22Rv1 (cell line): ENCODE results near the gene ADAMTS2.

Source experiments
- H3K27ac ChIP-seq: fragments of 450-650 bp; 2 replicates; pipeline ENCODE4 v1.5.1; 2017
- ZFX ChIP-seq: fragments of 450-650 bp; IDR thresholded peaks from 2 replicates; pipeline ENCODE4 v1.6.1; 2017; ENCODE audit warnings: antibody characterized with exemption, borderline replicate concordance
- TF ChIP-seq, protein P1 (sequence below): fragments of 450-650 bp; IDR thresholded peaks from 2 replicates; pipeline ENCODE4 v1.5.1; 2017; ENCODE audit warnings: mild to moderate bottlenecking

Gene ADAMTS2

DNA sequence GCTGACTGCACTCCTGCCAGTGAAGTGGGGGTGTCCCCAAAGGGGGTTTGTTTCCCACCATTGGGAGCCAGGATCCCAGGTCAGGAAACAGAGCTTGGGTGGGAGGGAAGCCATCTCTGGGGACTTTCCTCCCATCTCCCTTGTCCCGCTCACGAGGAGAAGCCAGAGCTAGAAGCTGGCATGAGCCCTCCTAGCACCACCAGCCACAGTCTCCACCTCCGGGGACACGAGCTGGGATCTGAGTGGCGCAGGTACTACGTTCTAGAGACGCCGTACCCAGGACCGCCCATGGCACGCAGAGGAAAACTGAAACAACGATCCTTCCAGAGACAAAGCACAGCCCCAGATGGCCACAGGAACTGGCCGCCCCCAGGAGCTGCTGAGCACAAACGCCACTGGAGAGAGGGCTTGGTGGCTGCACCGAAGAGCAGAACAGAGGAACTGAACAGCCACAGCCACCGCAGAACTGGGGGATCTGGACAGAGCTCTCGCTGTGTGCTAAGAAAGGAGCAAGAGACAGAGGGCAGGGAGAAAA is 29.8 kb downstream of the ADAMTS2 start:
- TF ChIP-seq, protein P1, sequence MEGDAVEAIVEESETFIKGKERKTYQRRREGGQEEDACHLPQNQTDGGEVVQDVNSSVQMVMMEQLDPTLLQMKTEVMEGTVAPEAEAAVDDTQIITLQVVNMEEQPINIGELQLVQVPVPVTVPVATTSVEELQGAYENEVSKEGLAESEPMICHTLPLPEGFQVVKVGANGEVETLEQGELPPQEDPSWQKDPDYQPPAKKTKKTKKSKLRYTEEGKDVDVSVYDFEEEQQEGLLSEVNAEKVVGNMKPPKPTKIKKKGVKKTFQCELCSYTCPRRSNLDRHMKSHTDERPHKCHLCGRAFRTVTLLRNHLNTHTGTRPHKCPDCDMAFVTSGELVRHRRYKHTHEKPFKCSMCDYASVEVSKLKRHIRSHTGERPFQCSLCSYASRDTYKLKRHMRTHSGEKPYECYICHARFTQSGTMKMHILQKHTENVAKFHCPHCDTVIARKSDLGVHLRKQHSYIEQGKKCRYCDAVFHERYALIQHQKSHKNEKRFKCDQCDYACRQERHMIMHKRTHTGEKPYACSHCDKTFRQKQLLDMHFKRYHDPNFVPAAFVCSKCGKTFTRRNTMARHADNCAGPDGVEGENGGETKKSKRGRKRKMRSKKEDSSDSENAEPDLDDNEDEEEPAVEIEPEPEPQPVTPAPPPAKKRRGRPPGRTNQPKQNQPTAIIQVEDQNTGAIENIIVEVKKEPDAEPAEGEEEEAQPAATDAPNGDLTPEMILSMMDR, result no peak
- no peak for TF ChIP-seq ZFX
- no peak overlapping the region for H3K27ac ChIP-seq

DNA sequence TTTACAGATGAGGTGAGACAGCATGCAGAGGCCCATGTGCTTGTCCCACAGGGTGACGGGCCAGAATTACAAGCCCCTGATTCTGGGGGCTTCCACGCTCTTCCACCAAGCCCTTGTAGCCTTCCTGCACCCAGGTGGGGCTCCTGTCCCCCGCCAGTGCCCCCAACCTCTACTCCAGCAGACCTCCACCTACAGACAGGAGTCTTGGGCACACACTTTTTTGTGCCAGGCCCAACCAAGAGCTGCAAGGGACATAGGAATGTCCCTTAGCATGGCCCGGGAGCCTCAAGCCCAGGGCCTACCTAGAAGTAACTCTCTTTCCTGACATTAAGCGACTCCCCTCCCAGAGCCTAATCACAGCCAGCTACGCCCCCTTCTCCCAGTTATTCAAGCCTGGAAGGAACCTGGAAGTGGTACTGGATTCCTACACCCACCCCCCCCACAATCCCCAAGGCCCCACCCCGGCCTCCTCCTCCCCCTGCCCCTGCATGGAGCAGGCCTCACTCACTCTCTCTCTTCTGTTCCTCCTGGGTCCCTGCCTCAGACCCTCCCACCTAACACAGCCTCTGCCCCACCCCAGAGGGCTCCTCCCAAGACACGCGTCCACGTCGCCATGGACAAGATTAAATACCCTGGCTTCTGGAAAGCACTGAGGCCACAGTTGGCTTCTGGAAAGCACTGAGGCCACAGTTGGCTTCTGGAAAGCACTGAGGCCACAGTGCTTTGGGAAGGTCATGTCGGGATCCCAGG is 30.5 kb downstream of the ADAMTS2 start:
- TF ChIP-seq ZFX, result no peak
- TF ChIP-seq, protein P1, result no peak
- no peak overlapping the region for H3K27ac ChIP-seq

DNA sequence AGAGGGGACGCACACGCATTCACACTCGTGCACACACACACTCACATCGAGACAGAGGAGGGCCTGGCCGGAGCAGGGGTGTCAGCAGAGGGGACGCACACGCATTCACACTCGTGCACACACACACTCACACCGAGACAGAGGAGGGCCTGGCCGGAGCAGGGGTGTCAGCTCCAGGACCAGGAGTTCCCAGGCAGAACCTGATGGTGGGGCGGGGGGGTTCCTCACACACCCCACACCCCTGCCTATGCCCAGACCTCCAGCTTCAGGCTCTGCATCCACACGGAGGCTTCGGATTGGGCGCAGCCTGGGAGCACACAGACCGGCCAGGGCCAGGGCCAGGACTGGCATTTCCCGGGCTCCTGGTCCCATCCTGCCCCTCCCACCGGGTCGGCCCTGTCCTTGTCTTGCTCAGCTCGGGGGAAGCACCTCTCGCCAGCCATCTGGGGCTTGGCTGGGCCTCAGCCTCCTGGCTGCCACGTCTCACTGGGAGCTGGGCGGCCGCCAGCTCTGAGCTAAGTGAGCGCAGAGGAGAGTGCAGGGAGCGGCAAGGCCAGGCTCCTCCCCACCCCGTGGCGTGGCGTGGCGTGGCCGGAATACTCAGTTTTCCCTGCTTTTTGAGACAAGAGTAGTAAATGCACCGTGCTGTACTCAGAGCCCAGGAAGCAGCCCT is 31.3 kb downstream of the ADAMTS2 start:
- no peak overlapping the region for H3K27ac ChIP-seq

DNA sequence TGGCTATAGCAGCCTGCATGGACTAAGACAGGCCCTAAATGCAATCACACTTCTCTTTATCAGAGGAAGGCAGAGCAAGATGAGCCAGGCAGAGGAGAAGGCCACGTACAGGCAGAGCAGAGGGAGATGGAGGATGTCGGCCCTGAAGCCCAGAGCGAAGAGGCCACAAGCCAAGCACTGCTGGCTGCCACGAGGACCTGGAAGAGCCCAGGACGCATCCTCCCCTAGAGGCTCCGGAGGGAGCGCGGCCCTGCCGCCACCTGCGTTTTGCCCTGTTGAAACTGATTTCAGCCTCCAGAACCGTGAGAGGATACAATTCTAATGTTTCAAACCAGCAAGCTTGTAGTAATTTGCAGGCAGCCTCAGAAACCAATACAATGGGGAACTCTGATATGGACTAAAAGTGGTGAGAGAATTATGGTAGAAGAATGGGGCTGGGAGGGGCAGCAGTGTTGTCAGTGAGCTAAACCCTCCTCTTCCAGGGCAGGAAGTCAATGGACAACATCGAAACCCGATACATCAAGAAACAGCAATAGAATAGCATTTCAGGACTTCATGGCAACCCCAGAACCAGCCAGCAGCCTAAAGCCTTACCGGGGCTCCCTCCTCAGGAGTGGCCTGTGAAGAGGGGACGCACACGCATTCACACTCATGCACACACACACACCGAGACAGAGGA is 32.6 kb downstream of the ADAMTS2 start:
- TF ChIP-seq, protein P1, result no peak
- TF ChIP-seq ZFX, result no peak
- no peak overlapping the region for H3K27ac ChIP-seq

More for the DNA sequence above, 31.3 kb downstream of the ADAMTS2 start:
- TF ChIP-seq ZFX, result no peak
- TF ChIP-seq, protein P1, result no peak

DNA sequence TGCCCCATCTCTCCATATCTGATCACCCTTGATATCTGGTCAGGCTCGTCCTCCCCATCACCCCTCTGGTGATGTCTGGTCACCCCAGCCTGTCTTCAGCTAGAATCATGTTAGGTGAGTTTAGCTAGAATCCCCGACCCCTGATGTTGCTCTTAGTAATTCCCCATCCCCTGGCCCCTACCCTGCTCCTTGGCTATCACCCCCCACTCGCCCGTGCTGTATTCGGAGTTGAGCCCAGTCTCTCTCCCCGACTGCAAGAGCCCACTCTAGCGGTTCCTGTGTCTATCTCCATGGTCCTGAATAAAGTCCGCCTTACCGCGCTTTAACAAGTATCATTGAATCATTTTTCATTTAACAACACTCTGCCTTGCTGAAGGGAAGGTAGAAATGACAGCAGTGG is 33.7 kb downstream of the ADAMTS2 start:
- TF ChIP-seq, protein P1, result no peak
- TF ChIP-seq ZFX, result no peak
- H3K27ac ChIP-seq, result no peak overlapping the region

DNA sequence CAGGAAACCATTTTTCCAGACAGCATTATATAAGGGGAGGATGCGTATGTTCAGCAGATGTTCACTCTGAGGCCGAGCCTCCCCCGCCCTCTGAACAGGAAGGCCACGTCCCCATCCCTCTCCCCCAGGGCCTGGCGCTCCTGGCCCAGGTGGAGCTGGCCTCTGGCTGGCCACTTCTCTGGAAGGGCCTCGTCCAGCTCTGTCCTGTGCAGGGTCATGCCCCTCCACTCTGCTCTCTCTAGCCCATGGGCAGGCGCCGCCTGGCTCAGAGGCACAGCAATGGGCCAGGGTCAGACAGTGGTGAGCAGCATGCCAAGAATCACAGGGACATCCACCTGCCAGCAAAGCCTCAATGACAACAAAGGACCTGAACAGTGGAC is 34.2 kb downstream of the ADAMTS2 start:
- TF ChIP-seq, protein P1, result no peak
- no peak for TF ChIP-seq ZFX
- H3K27ac ChIP-seq, result no peak overlapping the region
